ENCODE results near the gene ERP27.

- TF ChIP-seq YY1 (IDR thresholded peaks at IDR 0.05; ENCODE audit: low read depth), result no peak
- TF ChIP-seq TEAD4 (IDR thresholded peaks at IDR 0.05), result no peak
- TF ChIP-seq MAX (IDR thresholded peaks at IDR 0.05), result no peak
- TF ChIP-seq EP300 (IDR thresholded peaks at IDR 0.05; ENCODE audit: borderline replicate concordance), result no peak
- TF ChIP-seq TAF1 (IDR thresholded peaks at IDR 0.05; ENCODE audit: low read depth), result no peak
- no peak for TF ChIP-seq FOXM1 (IDR thresholded peaks at IDR 0.05; ENCODE audit: borderline replicate concordance, low read depth)
- no peak for TF ChIP-seq NFIC (IDR thresholded peaks at IDR 0.05)
- no peak for TF ChIP-seq CREB1 (IDR thresholded peaks at IDR 0.05; ENCODE audit: low read depth)
Measured at GRCh38 chr12:14886271-14886670, 52.1 kb downstream of the ERP27 start.

All from Ishikawa (cell line).